ENCODE measurements around the gene KRTAP11-1. TPM values are rescaled to one million over a fixed set of nuclear protein-coding genes. Genes with fewer than 3 reads are reported as not detected.

KRTAP11-1 gene
- 0.73 TPM in 1 of 2 replicates, not detected in the other for total RNA-seq

DNA sequence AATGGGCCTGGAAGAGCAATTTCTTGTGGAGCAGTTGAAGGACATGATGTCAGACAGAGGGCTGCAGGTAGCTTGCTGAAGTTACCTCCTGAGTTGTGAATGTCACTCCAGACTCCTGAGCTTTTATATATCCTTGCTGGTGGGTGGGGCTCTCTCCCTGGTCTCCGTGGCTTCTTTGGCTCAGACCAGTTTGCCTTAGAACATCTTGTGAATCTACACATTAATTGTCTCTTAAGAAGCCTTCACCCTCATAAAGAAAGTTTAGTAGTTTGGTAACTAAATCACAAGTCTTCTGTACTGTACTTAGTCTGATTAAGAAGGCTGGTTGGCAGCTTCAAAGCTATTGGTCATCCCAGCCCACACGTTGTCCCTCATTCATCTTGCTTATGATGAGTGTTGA, at the start of gene KRTAP11-1:
TSS of gene KRTAP11-1 (minus strand) at position 101 of the 400 bp plus-strand sequence. CDS start at position 45, 56 bp downstream.

Other genes starting within 250 kb of the KRTAP11-1 start
- not detected in 2 replicates for gene KRTAP20-2, start 246.4 kb downstream of the KRTAP11-1 start, total RNA-seq
- gene KRTAP20-3, start 238.7 kb downstream of the KRTAP11-1 start, total RNA-seq: not detected in 2 replicates
- not detected in 2 replicates for gene KRTAP21-3, start 162.8 kb downstream of the KRTAP11-1 start, total RNA-seq
- not detected in 2 replicates for gene KRTAP21-2, start 134.3 kb downstream of the KRTAP11-1 start, total RNA-seq
- not detected in 2 replicates for gene KRTAP21-1, start 126.2 kb downstream of the KRTAP11-1 start, total RNA-seq
- not detected in 2 replicates for gene KRTAP8-1, start 68.3 kb downstream of the KRTAP11-1 start, total RNA-seq
- gene KRTAP7-1, start 51.8 kb downstream of the KRTAP11-1 start, total RNA-seq: not detected in 2 replicates
- not detected in 2 replicates for gene KRTAP19-8, start 156.9 kb upstream of the KRTAP11-1 start, total RNA-seq